Upper lobe of left lung (tissue), 4 donors: Measurements from ENCODE around the gene R3HDM2.

Experiments used
- CTCF ChIP-seq, 6 experiments: fragments of 450-650 bp in 4 of 6; fragments of 200-600 bp in 2 of 6; sonication (generic) in 2 of 6; IDR thresholded peaks; one replicate each; pipeline ENCODE4 v1.5.1; 2016 to 2019; ENCODE audit warnings: antibody characterized with exemption in 6 of 6
- EP300 ChIP-seq, 4 donors: sonication (generic); formaldehyde crosslinking; IDR thresholded peaks; one replicate each; pipeline ENCODE4 v1.5.1; 2017; ENCODE audit warnings: antibody characterized with exemption in 4 of 4, control low read depth in 2 of 4
- POLR2A ChIP-seq, 4 donors: fragments of 450-650 bp; IDR thresholded peaks; one replicate each; pipeline ENCODE4 v1.5.1; 2016 to 2017; ENCODE audit warnings: antibody characterized with exemption in 4 of 4, mild to moderate bottlenecking in 2 of 4
- POLR2AphosphoS5 ChIP-seq, 2 donors: sonication (generic); formaldehyde crosslinking; IDR thresholded peaks; one replicate each; pipeline ENCODE4 v1.5.1; 2017; ENCODE audit warnings: antibody characterized with exemption in 2 of 2

GRCh38 chr12:57270966-57271470, 159.8 kb downstream of the R3HDM2 start:
- TF ChIP-seq POLR2AphosphoS5 (IDR thresholded peaks at IDR 0.05) (no peak), CTCF (IDR thresholded peaks at IDR 0.05) (no peak), POLR2A (IDR thresholded peaks at IDR 0.05) (no peak), EP300 (IDR thresholded peaks at IDR 0.05) (no peak)
